ENCODE results near the gene GNG8.
A peak's percentile ranks its signal among the peaks of the same experiment; 100 is the strongest.

GNG8 gene

GRCh38 chr19:46605356-46605821 lies 30.6 kb downstream of the GNG8 start:
- Mint-ChIP-seq H3K27ac (no peak overlapping the region), H3K9me3 (no peaks in the 10 kb centered on the region), H3K4me1 (ENCODE audit: low read depth) (peaks cover 34% of the 10 kb centered on the region), H3K36me3 (ENCODE audit: low read depth) (peaks cover 53% of the 10 kb centered on the region), H3K27me3 (ENCODE audit: low read depth) (no peaks in the 10 kb centered on the region), H3K4me3 (no peak overlapping the region)

DNA sequence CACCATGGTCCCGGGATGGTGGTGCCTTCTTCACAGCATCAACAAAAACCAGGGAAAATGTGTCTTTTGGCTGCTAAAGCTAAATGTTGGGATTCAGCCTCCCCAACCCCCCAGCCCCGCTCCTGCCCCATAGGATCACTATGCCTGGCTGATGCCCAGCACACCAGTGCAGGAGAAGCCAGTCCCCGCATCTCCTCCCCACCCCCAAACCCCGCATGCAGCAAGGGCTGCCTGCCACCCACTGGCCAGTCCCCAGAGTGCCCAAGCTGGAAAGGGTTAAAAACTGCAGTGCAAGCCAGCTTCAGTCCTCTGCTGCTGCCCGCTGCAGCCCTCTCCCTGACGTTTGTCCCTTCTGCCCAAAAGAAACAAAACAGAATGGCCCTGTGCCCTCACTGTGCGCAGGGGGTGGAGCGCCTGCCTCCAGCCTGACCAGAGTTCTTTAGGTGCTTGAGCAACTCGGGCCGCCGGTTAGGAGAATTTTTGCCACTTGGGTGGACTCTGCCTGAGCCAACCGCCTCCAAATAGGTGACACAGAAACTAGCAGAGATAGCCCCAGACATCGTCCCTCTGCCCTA lies 31.1 kb downstream of the GNG8 start:
- Mint-ChIP-seq H3K4me3 (no peak overlapping the region), H3K9me3 (peaks cover 3% of the 10 kb centered on the region), H3K4me1 (ENCODE audit: low read depth) (peaks cover 38% of the 10 kb centered on the region), H3K27ac (no peak overlapping the region), H3K27me3 (ENCODE audit: low read depth) (no peaks in the 10 kb centered on the region), H3K36me3 (ENCODE audit: low read depth) (peaks cover 51% of the 10 kb centered on the region)

- H3K36me3 Mint-ChIP-seq (ENCODE audit: low read depth), result peaks cover 43% of the 10 kb centered on the region
- H3K27me3 Mint-ChIP-seq (ENCODE audit: low read depth), result peaks cover 2% of the 10 kb centered on the region
- H3K4me3 Mint-ChIP-seq, result peak overlapping the region; percentile 95
- H3K9me3 Mint-ChIP-seq, result peaks cover 9% of the 10 kb centered on the region
- peak overlapping the region; percentile 92 for H3K27ac Mint-ChIP-seq
- H3K4me1 Mint-ChIP-seq (ENCODE audit: low read depth), result peaks cover 33% of the 10 kb centered on the region
Observed at GRCh38 chr19:46603752-46604231, 32.2 kb downstream of the GNG8 start.

- Mint-ChIP-seq H3K9me3 (peaks cover 15% of the 10 kb centered on the region), H3K27ac (peak overlapping the region; percentile 92), H3K36me3 (ENCODE audit: low read depth) (peaks cover 43% of the 10 kb centered on the region)
Observed at GRCh38 chr19:46603195-46603637, 32.8 kb downstream of the GNG8 start.

DNA sequence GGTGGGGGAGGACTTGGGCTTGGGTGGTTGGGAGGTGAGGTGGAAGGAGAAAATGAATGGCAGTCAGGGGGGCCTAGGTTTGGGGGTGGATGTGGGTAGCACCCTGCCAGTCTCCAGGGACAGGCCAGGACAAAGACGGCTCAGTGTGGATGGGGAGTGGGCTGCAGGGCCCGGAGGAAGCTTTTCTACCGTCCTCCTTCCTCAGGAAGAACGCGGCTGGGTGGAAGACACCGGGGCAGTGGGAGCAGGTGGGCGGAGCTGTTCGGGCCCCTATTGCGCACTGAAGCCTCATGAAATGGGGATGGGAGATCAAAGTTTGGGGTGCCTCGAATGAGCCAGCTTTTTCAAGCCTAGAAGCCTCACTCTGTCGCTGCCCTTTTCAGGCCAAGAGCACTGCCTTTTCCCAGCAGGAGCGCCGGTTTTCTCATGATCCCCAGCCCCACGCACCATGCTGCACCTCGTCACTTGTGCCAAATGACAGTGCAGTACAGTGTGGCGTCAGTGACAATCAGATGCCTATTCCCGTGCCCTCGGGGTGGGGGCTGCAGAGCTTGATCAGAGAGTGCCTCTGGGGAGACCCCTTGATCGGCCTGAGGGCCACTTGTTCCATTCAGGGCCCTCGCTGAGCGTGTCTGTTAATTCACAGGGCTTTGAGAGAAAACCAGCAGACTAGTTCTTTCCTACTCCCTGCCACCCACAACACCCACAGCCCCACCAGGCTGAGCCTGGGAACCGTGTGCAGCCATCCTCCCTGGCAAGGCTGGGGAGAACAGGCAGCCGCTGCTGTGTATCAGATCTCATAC lies 33.4 kb downstream of the GNG8 start:
- H3K27me3 Mint-ChIP-seq (ENCODE audit: low read depth), result peaks cover 10% of the 10 kb centered on the region
- H3K9me3 Mint-ChIP-seq, result peaks cover 21% of the 10 kb centered on the region
- peaks cover 42% of the 10 kb centered on the region for H3K36me3 Mint-ChIP-seq (ENCODE audit: low read depth)
- H3K27ac Mint-ChIP-seq, result peak overlapping the region; percentile 92
- peaks cover 29% of the 10 kb centered on the region for H3K4me1 Mint-ChIP-seq (ENCODE audit: low read depth)
- H3K4me3 Mint-ChIP-seq, result peak overlapping the region; percentile 95

More at GRCh38 chr19:46603195-46603637, 32.8 kb downstream of the GNG8 start:
- H3K4me3 Mint-ChIP-seq, result peak overlapping the region; percentile 95
- peaks cover 32% of the 10 kb centered on the region for H3K4me1 Mint-ChIP-seq (ENCODE audit: low read depth)
- peaks cover 8% of the 10 kb centered on the region for H3K27me3 Mint-ChIP-seq (ENCODE audit: low read depth)

DNA sequence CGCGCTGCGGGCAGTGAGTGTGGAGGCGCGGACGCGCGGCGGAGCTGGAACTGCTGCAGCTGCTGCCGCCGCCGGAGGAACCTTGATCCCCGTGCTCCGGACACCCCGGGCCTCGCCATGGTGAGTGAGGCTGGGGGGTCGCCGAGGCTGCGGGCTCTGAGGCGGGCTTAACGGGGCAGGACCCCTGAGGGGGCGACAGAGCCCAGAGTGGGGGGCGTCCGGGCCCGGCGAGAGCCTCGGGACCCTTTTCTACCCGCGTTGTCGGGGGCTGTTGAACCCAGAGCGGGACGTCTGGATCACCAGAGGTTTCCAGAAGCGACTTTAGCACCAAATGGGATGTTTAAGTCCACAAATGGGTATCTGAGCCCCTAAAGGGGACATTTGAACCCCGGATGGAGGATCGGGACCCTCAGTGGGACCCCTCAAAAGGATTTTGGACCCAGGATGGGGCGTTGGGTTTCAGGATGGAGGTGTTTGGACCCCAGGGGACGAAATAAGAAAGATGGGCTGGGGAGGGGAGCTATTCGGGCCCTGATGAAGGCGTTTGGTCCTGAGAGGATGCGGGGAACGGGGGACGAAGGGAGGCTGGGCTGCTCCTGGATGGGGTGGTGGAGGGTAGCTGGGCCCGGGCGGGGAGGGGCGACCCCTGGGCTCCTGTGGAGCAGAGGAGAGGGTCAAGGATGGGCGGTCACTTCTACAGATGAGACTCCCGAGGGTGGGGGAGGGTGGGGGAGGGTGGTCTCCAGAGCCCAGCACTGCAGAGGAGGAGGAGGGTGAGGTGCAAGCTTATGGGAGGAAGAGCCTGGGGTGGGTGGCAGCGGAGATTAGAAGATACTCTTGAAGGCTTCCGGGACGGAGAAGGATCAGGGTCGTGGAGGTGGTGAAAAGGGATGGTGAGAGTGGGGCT lies 34.4 kb downstream of the GNG8 start, which contains the start of gene CALM3:
Gene CALM3 (plus strand): TSS at position 13 of the 907 bp plus-strand sequence. CDS start 105 bp downstream, at position 118.
- peaks cover 36% of the 10 kb centered on the region for H3K36me3 Mint-ChIP-seq (ENCODE audit: low read depth)
- H3K9me3 Mint-ChIP-seq, result peaks cover 24% of the 10 kb centered on the region
- H3K27ac Mint-ChIP-seq, result peak within 1 kb of the TSS; percentile 100
- H3K4me3 Mint-ChIP-seq, result peak within 1 kb of the TSS; percentile 95
- peaks cover 29% of the 10 kb centered on the region for H3K4me1 Mint-ChIP-seq (ENCODE audit: low read depth)
- H3K27me3 Mint-ChIP-seq (ENCODE audit: low read depth), result peaks cover 10% of the 10 kb centered on the region

DNA sequence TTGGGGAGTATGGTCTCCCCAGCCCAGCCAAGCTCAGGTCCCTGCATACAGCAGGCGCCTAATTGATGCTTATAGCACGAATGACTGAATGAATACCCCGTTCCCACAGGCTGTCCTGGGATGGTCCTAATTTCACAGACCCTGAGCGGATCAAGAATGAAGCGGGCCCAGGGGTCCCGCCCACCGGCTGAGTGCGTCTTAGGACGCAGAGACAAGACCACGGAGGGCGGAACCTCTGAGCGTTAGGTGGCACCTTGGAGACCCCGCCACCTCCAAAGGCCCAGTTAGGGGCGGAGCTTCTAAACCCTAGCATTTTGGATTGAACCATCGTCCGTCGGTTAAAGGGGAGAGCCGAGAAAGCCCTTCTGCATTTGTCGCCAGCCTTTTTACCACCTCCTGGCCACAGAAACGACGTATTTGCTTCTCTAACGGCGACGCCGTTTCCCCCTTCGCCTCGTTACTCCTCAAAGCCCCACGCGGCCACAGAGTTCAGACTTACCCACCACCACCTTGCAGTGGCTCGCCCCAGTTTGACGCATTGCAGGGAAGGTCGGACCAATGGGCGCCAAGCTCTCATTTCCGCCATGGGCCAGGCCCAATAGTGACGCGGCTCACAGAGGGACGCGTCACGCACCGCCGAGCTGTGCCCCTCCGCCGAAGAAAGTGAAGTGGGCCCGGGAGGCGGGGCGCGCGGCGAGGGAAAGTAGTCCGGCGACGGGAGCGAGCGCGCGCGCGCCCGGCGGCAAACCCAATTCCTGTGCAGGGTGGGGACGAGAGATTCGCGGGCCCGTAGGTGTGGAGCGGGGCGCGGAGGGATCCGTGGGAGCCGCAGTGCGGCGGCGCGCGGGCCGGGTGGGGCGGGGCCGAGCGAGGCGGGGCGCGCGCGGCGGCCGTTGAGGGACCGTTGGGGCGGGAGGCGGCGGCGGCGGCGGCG lies 35.4 kb downstream of the GNG8 start:
- H3K27ac Mint-ChIP-seq, result peak overlapping the region; percentile 100
- H3K4me1 Mint-ChIP-seq (ENCODE audit: low read depth), result peaks cover 26% of the 10 kb centered on the region
- peaks cover 10% of the 10 kb centered on the region for H3K27me3 Mint-ChIP-seq (ENCODE audit: low read depth)
- peak overlapping the region; percentile 91 for H3K4me3 Mint-ChIP-seq
- peaks cover 27% of the 10 kb centered on the region for H3K36me3 Mint-ChIP-seq (ENCODE audit: low read depth)
- peaks cover 24% of the 10 kb centered on the region for H3K9me3 Mint-ChIP-seq

DNA sequence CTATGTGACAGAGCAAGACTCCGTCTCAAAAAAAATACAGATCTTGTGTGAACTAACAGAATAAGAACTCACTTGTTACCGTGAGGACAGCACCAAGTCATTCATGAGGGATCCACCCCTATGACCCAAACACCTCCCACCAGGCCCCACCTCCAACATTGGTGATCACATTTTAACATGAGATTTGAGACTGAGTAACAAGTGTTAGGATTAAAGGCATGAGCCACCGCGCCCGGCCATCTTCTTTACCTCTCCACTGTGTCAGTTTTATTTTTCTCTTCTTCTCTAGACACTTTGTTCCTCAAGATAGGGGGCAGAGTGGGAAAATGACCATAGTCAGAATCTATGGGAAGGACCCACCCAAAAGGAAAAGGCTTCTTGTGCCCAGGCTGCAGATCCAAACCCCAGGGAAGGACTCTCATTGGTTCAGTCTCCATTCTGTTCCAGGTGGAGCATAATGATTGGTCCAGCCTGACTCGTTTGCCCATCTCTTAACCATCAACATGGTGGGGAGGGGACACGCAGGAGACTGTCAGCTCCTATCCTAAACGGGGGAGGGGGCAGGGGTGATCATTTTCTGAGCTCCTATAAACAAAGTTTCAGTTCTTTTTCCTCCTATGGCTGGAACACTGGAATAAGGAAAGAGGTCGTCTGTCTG lies 36.2 kb downstream of the GNG8 start:
- peaks cover 27% of the 10 kb centered on the region for H3K36me3 Mint-ChIP-seq (ENCODE audit: low read depth)
- peaks cover 12% of the 10 kb centered on the region for H3K27me3 Mint-ChIP-seq (ENCODE audit: low read depth)
- H3K27ac Mint-ChIP-seq, result peak overlapping the region; percentile 100

GRCh38 chr19:46598372-46598917 lies 37.6 kb downstream of the GNG8 start:
- H3K4me3 Mint-ChIP-seq, result no peak overlapping the region
- H3K4me1 Mint-ChIP-seq (ENCODE audit: low read depth), result peaks cover 19% of the 10 kb centered on the region
- H3K27me3 Mint-ChIP-seq (ENCODE audit: low read depth), result peaks cover 16% of the 10 kb centered on the region
- H3K27ac Mint-ChIP-seq, result no peak overlapping the region
- H3K36me3 Mint-ChIP-seq (ENCODE audit: low read depth), result peaks cover 22% of the 10 kb centered on the region
- H3K9me3 Mint-ChIP-seq, result peaks cover 24% of the 10 kb centered on the region

More for the DNA sequence above, 36.2 kb downstream of the GNG8 start:
- Mint-ChIP-seq H3K9me3 (peaks cover 24% of the 10 kb centered on the region), H3K4me3 (peak overlapping the region; percentile 91), H3K4me1 (ENCODE audit: low read depth) (peaks cover 26% of the 10 kb centered on the region)

GRCh38 chr19:46596008-46596407 lies 40.0 kb downstream of the GNG8 start:
- Mint-ChIP-seq H3K27ac (no peak overlapping the region), H3K27me3 (ENCODE audit: low read depth) (peaks cover 25% of the 10 kb centered on the region), H3K4me3 (no peak overlapping the region), H3K9me3 (peaks cover 24% of the 10 kb centered on the region), H3K4me1 (ENCODE audit: low read depth) (peaks cover 6% of the 10 kb centered on the region), H3K36me3 (ENCODE audit: low read depth) (peaks cover 10% of the 10 kb centered on the region)

DNA sequence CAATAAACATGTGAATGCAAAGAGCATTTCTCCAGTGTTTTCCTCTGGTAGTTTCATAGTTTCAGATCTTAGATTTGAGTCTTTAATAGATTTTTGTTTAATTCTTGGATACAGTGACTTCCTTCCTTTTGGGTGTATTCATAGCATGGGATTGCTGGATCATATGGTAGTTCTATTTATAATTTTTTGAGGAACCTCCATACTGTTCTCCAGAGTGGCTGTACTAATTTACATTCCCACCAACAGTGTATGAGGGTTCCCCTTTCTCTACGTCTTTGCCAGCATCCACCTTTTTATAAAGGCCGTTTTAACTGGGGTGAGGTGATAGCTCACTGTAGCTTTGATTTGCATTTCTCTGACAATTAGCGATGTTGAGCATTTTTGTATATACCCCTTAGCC lies 44.1 kb downstream of the GNG8 start:
- no peaks in the 10 kb centered on the region for H3K9me3 Mint-ChIP-seq
- no peaks in the 10 kb centered on the region for H3K4me1 Mint-ChIP-seq (ENCODE audit: low read depth)
- H3K36me3 Mint-ChIP-seq (ENCODE audit: low read depth), result no peaks in the 10 kb centered on the region
- no peak overlapping the region for H3K4me3 Mint-ChIP-seq
- no peak overlapping the region for H3K27ac Mint-ChIP-seq
- H3K27me3 Mint-ChIP-seq (ENCODE audit: low read depth), result peaks cover 26% of the 10 kb centered on the region

DNA sequence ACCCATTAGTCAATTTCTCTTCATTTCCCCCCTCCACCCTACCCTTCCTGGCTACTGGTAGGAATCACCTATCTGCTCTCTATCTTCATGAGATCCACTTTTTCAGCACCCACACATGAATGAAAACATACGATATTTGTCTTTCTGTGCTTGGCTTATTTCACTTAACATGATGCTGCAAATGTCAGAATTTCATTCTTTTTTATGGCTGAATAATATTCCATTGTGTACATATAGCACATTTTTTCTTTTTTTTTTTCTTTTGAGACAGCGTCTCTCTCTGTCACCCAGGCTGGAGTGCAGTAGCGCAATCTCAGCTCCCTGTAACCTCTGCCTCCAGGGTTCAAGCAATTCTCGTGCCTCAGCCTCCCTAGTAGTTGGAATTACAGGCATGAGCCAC lies 44.7 kb downstream of the GNG8 start:
- H3K36me3 Mint-ChIP-seq (ENCODE audit: low read depth), result no peaks in the 10 kb centered on the region
- no peaks in the 10 kb centered on the region for H3K9me3 Mint-ChIP-seq
- no peaks in the 10 kb centered on the region for H3K4me1 Mint-ChIP-seq (ENCODE audit: low read depth)

GRCh38 chr19:46587861-46588260 lies 48.1 kb downstream of the GNG8 start:
- no peaks in the 10 kb centered on the region for H3K36me3 Mint-ChIP-seq (ENCODE audit: low read depth)
- no peaks in the 10 kb centered on the region for H3K4me1 Mint-ChIP-seq (ENCODE audit: low read depth)
- H3K27ac Mint-ChIP-seq, result no peak overlapping the region
- H3K9me3 Mint-ChIP-seq, result no peaks in the 10 kb centered on the region
- peaks cover 27% of the 10 kb centered on the region for H3K27me3 Mint-ChIP-seq (ENCODE audit: low read depth)
- no peak overlapping the region for H3K4me3 Mint-ChIP-seq

More for the DNA sequence above, 44.7 kb downstream of the GNG8 start:
- Mint-ChIP-seq H3K27ac (no peak overlapping the region), H3K4me3 (no peak overlapping the region), H3K27me3 (ENCODE audit: low read depth) (peaks cover 30% of the 10 kb centered on the region)

Data from T-helper 1 cell treated with Interleukin-12 subunit alpha and Interleukin-12 subunit beta and Interleukin-4 antibody, amounts not matched to agents 30 μg/mL and 1 μg/mL, for 36 hours (primary cell).